ENCODE results near the gene MTLN. TPM values are rescaled to one million over a fixed set of nuclear protein-coding genes. Genes with fewer than 3 reads are reported as not detected.

Gene MTLN, protein sequence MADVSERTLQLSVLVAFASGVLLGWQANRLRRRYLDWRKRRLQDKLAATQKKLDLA
- total RNA-seq = 80.6 and 89.9 TPM in 2 replicates

DNA sequence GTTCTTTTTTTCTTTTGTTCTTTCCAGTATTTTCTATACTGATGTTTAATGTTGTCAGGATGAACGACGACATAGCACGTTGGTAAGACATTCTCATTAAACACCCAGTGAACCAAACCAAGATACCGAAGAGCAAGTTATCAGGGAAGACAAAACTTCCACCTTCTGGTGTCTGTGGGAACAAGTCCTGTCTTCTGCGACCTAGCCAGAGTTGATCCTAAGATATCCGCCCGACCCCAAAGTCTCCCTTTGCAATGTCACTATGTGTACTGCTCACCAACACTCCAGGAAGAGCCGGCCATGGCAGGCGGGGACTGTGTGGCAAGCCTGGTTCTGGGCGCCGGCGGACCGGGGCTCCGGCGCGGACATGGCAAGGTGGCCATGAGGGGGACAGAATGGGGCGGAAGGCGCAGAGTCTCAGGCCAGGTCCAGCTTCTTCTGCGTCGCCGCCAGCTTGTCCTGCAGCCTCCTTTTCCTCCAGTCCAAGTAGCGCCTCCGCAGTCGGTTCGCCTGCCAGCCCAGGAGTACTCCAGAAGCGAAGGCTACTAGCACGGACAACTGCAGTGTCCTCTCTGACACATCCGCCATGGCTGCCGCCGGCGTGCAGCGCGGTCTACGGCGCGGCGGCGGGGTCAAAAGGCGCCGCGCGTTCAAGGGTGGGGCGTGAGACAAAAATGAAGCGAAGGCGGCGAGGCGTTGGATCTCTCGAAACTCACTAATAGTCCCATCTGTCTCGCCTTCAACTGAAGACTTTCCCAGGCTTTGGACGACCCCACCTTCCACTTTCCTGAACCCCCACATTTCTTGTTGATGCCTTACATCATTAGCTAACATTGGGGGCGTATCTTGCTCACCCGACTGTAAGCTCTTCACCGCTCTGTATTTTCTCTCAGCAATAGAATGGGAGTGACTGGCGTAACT, at the start of gene MTLN:
Gene MTLN (minus strand): TSS at position 610 of the 921 bp plus-strand sequence. CDS start 22 bp downstream, at position 588.

DNA sequence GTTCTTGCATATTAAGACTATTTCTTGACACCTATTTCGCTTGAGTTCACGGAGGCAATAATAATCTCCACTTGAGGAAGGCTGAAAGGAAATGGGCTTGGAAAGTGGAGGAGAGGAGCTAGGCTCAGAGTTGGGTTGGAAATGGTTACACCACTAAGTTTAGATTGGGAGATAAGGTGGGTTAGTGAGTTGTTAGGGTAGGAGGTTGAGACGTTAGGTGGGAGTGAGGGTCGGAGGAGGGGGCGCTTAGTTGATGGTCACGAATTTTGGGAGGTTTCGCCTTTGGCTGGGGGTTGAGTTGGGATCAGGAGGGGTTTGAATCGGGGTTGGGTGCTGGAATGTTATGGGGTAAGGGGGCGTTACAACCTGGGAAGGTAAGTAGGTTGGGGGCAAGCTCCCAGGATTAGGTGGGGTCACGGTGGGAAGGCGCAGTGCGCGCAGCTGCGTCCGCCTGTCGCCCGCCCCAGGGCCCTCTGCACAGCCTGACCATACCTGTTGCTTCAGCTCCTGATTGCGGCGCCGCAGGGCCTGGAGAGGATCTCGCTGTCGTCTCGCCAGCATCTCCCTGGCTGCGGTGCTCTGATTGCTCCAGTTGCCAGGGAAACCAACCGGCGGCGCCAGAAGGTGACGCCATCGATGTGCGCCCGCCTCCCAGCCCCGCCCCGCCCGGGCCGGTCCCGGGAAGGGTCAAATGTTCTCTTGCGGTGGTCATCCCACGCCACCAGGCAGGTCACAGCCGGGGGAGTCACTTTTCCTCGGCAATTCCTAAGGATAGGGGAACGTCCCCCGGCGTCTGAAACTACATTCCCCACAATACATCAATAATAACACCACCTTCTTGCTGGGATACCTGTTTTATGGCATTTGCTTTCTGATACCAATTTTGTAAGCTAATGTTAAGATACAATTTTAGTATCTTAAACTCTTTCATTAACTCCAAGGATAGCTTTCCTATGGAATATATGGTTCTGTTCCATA, 7.7 kb downstream of the MTLN start, which contains the start of gene NPHP1:
Gene NPHP1 (minus strand): TSS at position 606 of the 978 bp plus-strand sequence. CDS start 45 bp downstream, at position 561.

Other genes starting within 250 kb of the MTLN start
- gene MALL, start 96.7 kb downstream of the MTLN start, total RNA-seq = 204 and 210 TPM in 2 replicates
- gene NPHP1, start 7.5 kb downstream of the MTLN start, total RNA-seq = 4.3 and 6.7 TPM in 2 replicates